HL-60 (cell line): ENCODE data around the gene DBF4B.

Source experiments
- DNase-seq, 2 experiments: peaks; one replicate each; pipeline ENCODE4 v3.0.0-alpha.2; 2010 to 2020; ENCODE audit warnings: low read depth in 1 of 2, low spot score in 1 of 2
- H3K27ac ChIP-seq: fragments of 250-450 bp; sonication (Bioruptor Pico); replicated peaks from 2 replicates; pipeline ENCODE4 v1.5.1; 2020; ENCODE audit warnings: mild to moderate bottlenecking, moderate library complexity
- H3K27me3 ChIP-seq: fragments of 250-450 bp; sonication (Bioruptor Pico); 2 replicates; pipeline ENCODE4 v1.5.1; 2021; ENCODE audit warnings: mild to moderate bottlenecking, moderate library complexity; ENCODE audit not compliant: insufficient read depth, poor library complexity, severe bottlenecking
- H3K4me3 ChIP-seq: replicated peaks from 2 replicates; pipeline ENCODE4 v1.5.1; 2011; ENCODE audit warnings: mild to moderate bottlenecking, control low read depth, low read length; ENCODE audit not compliant: insufficient read depth
- GABPA ChIP-seq: IDR thresholded peaks from 2 replicates; pipeline ENCODE4 v1.6.1; 2012; ENCODE audit warnings: low read depth
- POLR2AphosphoS5 ChIP-seq: IDR thresholded peaks from 2 replicates; pipeline ENCODE4 v1.6.1; 2012; ENCODE audit warnings: low read depth
- SPI1 ChIP-seq: IDR thresholded peaks from 2 replicates; pipeline ENCODE4 v1.6.1; 2012; ENCODE audit warnings: low read depth, mild to moderate bottlenecking, borderline replicate concordance
- TF ChIP-seq, protein P1 (sequence below): IDR thresholded peaks from 2 replicates; pipeline ENCODE4 v1.6.1; 2012; ENCODE audit warnings: low read depth; ENCODE audit not compliant: insufficient replicate concordance
- TF ChIP-seq, protein P2 (sequence below): IDR thresholded peaks from one replicate; pipeline ENCODE4 v1.5.1; 2011; ENCODE audit warnings: low read length, control low read depth, inconsistent platforms; ENCODE audit not compliant: insufficient read depth

DBF4B gene

DNA sequence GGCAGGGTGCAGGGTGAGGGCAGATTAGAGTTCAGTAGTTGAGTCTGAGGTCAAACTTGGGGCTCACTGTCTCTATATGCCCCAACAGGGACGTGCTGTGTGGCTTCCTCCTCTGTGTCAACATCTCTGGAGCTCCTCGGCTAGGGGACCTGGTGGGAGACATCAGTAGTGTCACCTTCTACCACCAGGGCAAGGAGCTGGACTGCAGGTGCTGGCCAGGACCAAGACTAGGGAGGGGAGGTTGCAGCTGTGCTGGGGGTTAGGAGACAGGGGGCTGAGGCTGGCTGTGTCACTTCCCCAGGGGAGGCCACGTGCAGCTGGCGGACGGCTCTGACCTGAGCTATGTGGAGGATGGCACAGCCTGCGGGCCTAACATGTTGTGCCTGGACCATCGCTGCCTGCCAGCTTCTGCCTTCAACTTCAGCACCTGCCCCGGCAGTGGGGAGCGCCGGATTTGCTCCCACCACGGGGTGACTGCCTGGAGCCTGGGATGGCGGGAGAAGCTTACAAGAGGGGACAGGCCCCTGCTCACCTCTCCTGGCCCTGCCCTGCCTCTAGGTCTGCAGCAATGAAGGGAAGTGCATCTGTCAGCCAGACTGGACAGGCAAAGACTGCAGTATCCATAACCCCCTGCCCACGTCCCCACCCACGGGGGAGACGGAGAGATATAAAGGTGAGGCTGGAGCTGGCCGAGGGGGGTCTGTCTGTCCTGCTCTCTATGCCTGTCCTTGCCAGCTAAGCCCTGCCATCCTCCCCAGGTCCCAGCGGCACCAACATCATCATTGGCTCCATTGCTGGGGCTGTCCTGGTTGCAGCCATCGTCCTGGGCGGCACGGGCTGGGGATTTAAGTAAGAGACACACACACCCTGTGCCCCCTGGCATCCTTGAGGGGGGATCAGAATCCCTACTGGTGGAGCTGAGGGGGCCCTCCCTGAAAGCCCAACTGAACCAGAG, 69.2 kb downstream of the DBF4B start:
- no peak for DNase-seq
- TF ChIP-seq, protein P1, sequence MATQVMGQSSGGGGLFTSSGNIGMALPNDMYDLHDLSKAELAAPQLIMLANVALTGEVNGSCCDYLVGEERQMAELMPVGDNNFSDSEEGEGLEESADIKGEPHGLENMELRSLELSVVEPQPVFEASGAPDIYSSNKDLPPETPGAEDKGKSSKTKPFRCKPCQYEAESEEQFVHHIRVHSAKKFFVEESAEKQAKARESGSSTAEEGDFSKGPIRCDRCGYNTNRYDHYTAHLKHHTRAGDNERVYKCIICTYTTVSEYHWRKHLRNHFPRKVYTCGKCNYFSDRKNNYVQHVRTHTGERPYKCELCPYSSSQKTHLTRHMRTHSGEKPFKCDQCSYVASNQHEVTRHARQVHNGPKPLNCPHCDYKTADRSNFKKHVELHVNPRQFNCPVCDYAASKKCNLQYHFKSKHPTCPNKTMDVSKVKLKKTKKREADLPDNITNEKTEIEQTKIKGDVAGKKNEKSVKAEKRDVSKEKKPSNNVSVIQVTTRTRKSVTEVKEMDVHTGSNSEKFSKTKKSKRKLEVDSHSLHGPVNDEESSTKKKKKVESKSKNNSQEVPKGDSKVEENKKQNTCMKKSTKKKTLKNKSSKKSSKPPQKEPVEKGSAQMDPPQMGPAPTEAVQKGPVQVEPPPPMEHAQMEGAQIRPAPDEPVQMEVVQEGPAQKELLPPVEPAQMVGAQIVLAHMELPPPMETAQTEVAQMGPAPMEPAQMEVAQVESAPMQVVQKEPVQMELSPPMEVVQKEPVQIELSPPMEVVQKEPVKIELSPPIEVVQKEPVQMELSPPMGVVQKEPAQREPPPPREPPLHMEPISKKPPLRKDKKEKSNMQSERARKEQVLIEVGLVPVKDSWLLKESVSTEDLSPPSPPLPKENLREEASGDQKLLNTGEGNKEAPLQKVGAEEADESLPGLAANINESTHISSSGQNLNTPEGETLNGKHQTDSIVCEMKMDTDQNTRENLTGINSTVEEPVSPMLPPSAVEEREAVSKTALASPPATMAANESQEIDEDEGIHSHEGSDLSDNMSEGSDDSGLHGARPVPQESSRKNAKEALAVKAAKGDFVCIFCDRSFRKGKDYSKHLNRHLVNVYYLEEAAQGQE: no peak
- TF ChIP-seq, protein P2, sequence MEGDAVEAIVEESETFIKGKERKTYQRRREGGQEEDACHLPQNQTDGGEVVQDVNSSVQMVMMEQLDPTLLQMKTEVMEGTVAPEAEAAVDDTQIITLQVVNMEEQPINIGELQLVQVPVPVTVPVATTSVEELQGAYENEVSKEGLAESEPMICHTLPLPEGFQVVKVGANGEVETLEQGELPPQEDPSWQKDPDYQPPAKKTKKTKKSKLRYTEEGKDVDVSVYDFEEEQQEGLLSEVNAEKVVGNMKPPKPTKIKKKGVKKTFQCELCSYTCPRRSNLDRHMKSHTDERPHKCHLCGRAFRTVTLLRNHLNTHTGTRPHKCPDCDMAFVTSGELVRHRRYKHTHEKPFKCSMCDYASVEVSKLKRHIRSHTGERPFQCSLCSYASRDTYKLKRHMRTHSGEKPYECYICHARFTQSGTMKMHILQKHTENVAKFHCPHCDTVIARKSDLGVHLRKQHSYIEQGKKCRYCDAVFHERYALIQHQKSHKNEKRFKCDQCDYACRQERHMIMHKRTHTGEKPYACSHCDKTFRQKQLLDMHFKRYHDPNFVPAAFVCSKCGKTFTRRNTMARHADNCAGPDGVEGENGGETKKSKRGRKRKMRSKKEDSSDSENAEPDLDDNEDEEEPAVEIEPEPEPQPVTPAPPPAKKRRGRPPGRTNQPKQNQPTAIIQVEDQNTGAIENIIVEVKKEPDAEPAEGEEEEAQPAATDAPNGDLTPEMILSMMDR: no peak
- TF ChIP-seq SPI1 (no peak), POLR2AphosphoS5 (no peak), GABPA (no peak)
- H3K4me3 ChIP-seq: no peak overlapping the region

DNA sequence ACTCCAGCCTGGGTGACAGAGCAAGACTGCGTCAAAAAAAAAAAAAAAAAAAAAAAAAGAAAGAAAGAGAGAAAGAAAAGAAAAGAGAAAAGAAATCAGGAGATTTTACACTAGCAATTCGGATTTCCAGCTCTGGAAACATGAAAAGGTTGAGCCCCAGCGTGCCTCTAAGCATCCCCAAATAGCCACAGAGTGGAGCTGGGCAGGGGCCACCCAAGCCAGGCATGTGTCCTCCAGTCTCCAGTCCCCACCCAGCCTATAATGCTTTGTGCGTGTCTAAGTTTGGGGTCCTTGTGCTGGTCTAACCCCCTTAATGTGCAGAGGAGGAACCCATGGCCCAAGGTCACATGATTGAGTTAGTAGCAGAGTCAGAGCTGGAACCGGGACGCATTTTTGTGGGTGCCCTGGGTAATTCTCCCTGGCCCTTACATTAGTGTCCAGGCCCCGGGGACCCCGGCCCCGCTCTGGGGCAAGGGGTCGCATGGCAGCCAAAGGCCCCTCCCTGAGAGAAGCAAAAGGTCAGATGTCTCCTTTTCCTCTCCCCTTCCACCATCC, 70.3 kb downstream of the DBF4B start:
- H3K27ac ChIP-seq: no peak overlapping the region
- no peak overlapping the region; the same call in 1 of the 2 replicates for H3K4me3 ChIP-seq
- no peak for DNase-seq

More for the DNA sequence above, 69.2 kb downstream of the DBF4B start:
- Histone ChIP-seq H3K27me3 (no peaks in the 10 kb centered on the region), H3K27ac (no peak overlapping the region)

More for the DNA sequence above, 70.3 kb downstream of the DBF4B start:
- no peaks in the 10 kb centered on the region for H3K27me3 ChIP-seq
- TF ChIP-seq, protein P2: no peak
- TF ChIP-seq, protein P1: no peak
- no peak for TF ChIP-seq SPI1
- no peak for TF ChIP-seq GABPA
- no peak for TF ChIP-seq POLR2AphosphoS5
